ENCODE results near the gene ALLC.

DNA sequence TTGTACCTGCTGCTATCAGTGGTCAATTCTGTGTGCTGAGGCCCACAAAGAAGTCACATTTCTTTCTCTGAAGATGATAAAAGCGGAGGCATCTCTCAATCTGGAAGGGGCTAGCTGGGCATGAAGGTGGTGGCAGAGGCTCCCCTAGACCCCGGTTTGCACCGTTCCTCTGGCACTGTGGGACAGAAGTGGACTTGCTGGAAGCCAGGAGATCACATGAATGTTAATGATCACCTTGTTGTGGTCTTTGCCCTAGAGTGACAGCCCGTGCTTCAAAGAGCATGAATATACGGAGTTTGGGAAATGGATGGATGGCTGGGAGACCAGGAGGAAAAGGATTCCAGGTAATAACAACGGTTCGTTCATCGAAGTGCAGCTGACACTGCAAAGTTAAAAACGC, 20.2 kb downstream of the ALLC start:
- TF ChIP-seq EP300 (IDR thresholded peaks at IDR 0.05; ENCODE audit: low read length) (no peak), TAF1 (IDR thresholded peaks at IDR 0.05; ENCODE audit: control insufficient read depth, extremely low read depth, insufficient read depth, low read length, severe bottlenecking) (no peak), ZZZ3 (IDR thresholded peaks at IDR 0.05) (no peak), RBM22 (IDR thresholded peaks at IDR 0.05; ENCODE audit: low read depth, low read length, poor library complexity, severe bottlenecking) (no peak), TCF3 (CRISPR knock-in tag; IDR thresholded peaks at IDR 0.05) (no peak), ZNF764 (CRISPR knock-in tag; IDR thresholded peaks at IDR 0.05; ENCODE audit: low read depth) (no peak), POLR2AphosphoS5 (IDR thresholded peaks at IDR 0.05; ENCODE audit: control insufficient read depth, insufficient read depth, low read depth, low read length) (no peak)
- TF ChIP-seq, protein P1, sequence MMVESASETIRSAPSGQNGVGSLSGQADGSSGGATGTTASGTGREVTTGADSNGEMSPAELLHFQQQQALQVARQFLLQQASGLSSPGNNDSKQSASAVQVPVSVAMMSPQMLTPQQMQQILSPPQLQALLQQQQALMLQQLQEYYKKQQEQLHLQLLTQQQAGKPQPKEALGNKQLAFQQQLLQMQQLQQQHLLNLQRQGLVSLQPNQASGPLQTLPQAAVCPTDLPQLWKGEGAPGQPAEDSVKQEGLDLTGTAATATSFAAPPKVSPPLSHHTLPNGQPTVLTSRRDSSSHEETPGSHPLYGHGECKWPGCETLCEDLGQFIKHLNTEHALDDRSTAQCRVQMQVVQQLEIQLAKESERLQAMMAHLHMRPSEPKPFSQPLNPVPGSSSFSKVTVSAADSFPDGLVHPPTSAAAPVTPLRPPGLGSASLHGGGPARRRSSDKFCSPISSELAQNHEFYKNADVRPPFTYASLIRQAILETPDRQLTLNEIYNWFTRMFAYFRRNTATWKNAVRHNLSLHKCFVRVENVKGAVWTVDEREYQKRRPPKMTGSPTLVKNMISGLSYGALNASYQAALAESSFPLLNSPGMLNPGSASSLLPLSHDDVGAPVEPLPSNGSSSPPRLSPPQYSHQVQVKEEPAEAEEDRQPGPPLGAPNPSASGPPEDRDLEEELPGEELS (CRISPR knock-in tag; IDR thresholded peaks at IDR 0.05; ENCODE audit: borderline replicate concordance) = no peak
- TF ChIP-seq, protein P2, sequence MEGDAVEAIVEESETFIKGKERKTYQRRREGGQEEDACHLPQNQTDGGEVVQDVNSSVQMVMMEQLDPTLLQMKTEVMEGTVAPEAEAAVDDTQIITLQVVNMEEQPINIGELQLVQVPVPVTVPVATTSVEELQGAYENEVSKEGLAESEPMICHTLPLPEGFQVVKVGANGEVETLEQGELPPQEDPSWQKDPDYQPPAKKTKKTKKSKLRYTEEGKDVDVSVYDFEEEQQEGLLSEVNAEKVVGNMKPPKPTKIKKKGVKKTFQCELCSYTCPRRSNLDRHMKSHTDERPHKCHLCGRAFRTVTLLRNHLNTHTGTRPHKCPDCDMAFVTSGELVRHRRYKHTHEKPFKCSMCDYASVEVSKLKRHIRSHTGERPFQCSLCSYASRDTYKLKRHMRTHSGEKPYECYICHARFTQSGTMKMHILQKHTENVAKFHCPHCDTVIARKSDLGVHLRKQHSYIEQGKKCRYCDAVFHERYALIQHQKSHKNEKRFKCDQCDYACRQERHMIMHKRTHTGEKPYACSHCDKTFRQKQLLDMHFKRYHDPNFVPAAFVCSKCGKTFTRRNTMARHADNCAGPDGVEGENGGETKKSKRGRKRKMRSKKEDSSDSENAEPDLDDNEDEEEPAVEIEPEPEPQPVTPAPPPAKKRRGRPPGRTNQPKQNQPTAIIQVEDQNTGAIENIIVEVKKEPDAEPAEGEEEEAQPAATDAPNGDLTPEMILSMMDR (IDR thresholded peaks at IDR 0.05 in 2 of 3, conservative IDR thresholded peaks at IDR 0.05 in 1 of 3; ENCODE audit: insufficient read depth in 2 of 3, low read depth in 1 of 3, low read length in 3 of 3) = no peak

All from K562 (cell line).